CD4-positive, alpha-beta T cell treated with Interferon gamma for 1 hour (primary cell): ENCODE results near the gene RCSD1.

Experiments
- DNase-seq: peaks from one replicate; pipeline ENCODE4 v3.0.0-alpha.2; 2020

RCSD1 gene

DNA sequence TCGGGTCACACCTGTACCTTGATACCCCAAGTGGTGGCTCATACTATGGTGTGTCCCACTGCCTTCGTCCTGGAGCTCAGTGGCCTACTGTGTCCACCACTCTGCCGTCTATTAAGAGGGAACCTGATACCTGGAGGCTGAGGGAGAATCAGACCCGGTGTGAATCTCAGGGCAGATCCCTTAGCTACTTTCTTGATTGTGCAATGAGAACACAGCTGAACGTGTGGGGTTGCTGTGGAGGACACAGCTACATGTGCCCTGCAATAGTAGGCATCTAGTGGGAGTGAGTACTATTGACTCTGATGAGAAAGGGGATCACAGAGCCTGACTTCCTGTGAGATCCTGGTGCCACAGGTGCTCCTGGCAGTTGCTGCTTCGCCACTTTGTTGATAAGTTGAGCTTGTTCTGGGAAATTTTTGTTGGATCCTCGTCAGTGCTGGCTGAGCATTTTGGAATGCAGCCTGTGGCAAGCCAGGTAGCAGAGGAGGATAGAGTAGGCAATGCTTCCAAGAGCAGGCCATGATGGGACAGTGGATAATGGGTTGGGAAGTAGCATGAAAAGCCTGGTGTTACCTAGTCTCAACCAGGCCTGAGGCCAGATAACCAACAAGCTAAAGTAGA is 63.5 kb downstream of the RCSD1 start:
- DNase-seq, result no peak

DNA sequence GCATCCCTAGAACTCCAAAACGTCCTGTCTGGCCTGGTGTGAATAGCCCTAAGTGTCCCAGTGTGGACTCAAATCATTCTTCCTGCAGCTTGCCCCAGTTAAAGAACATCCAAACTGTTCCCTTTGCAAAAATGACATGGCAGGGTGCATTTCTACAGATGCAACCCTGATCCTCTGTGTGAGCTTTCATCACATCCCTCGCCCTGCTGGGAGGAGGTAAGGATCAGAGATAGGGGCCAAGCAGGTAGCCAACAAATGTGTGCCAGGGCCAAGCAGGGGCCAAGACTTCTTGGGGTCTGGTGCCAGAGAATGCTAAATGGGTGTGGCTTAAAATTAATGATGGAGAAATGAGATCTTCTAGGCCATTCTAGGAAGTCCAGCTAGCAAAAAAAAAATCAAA is 64.7 kb downstream of the RCSD1 start:
- DNase-seq, result no peak

DNA sequence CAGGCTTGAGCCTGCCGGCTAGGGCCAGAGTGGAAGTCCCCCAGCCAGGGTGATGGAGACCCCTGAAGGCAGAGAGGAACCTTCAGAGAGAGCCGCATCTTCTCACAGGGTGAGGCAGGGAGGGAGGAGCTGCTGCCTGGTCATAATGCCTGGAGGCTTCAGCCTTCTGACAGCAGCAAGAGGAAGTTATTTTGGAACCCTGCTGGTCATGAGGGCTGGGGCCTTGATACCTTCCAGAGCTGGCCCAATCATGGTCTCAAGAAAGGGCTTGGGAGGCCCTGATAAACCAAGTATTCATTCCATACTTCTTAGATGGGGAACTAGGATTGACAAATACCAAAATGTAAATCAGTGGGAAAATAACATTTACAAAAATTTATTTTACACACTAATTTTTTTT is 65.1 kb downstream of the RCSD1 start:
- no peak for DNase-seq

DNA sequence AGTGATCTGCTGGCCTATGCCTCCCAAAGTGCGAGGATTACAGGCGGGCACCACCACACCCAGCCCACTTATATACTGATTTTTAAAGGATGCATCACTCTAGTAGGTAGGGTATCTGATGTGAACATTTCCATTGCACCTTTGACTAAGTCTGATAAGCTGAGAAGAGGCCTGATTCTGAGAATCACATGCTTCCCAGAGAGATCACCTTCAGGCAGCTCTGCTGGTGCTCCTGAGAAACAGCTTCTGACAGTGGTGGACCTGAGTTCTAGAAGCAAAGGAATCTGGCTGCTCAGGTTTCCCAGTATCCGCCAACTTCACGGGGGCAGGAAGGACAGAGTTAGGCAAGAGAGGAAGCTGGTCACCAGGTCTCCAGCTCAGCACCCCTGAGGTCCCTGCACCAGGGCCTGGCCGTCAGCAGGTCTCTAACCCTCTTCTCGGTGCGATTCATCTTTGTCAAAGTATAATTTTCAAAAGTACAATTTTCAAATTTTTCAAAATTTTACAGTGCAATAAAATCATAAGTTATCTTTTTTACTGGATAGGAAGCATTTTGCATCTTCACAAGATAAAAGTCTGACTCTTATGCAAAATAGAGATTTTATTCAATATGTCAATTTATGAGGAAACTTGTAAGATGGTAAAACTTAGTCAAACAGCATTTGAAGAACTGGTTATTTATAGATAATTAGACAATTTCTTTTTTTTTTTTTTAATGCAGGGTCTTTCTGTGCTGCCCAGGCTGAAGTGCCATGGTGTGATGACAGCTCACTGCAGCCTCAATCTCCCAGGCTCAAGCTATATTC is 65.9 kb downstream of the RCSD1 start:
- no peak for DNase-seq

DNA sequence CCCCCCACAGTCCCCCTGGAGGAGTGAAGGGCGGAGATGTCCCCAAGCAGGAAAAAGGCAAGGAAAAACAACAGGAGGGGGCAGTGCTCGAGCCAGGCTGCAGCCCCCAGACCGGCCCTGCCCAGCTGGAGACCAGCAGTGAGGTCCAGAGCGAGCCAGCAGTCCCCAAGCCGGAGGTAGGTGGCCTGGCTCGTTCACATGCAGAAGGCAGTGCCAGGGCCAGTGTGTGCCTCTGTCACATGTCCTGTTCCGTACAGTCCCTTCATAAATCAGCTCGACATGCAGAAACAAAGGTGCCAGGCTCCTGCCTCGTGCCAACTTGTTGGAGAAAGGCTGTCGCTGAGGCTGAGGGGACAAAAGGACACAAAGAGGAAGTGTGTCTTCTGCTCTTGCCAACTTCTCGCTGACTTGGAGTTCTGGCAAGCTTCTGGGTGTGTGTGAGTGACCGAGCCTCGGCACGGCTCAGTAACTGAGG is 67.7 kb downstream of the RCSD1 start:
- DNase-seq, result no peak

DNA sequence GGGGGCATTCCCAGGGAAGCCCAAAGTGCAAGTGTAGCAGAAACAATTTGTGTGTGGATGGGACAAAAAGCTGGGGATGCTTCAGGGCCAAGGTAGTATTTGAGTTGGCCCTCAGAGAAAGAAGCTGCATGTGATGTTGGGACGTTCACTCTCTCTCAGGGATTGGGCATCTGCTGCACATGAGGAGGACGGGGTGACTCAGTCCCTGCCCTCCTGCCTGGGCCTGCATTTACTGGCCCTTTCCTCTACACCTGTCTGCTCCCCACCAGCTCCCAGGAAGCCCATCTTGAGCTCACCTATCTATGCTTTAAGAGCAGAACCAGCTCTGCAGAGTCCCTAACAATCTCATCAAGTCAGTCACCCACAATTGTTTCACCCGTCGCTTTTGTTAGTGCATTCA is 68.3 kb downstream of the RCSD1 start:
- no peak for DNase-seq

DNA sequence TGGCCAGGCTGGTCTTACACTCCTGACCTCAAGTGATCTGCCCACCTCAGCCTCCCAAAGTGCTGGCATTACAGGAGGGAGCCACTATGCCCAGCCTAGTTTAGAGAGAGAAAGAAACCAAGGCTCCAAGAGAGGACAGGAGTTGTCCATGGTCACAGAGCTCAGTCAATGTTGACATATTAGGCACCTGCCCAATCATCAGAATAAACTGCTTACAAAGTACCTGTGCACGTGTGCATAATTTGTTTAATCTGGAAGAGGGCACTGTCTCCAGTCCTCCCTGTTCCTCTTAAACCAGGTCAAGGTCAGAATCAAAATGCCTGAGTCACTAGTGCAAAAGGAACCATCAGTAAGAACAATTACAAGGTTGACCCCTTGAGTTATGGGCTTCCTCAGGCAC is 71.5 kb downstream of the RCSD1 start:
- no peak for DNase-seq

DNA sequence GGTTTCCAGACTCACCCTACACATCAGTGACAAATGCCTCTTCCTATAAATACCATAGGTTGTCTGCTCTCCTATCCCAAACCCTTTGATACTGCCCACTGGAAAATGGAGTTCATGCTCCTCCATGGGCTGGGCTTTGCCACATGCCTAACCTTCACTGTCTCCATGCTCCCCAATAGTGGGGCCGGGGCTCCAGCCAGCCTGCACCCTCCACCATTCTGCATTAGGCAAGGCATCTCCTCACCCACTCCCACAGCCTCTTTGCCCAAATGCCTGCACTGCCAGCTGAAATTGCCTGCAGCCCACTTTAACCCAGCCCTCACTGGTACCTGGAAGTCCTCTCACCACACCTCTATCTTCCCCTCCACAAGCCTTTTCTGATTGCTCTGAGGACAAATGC is 73.5 kb downstream of the RCSD1 start:
- DNase-seq, result no peak

DNA sequence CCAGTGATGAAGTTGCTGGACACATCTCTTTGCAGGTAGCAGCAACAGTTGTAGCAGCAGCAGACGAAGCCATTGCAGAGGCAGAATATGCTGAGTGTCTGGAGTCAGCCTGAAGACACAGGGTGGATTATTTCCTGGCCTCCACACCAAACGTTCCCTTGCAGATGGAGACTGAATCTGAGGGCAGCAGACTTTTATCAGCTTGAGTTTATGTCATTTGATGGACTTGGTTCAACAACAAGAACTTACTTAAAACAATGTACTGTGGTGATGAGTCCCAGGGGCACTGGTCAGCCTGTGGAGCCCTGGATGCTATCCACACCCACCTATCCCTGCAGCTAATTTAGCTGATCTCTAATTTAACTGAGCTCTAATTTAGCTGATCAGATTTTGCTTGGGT is 74.7 kb downstream of the RCSD1 start:
- DNase-seq, result no peak

DNA sequence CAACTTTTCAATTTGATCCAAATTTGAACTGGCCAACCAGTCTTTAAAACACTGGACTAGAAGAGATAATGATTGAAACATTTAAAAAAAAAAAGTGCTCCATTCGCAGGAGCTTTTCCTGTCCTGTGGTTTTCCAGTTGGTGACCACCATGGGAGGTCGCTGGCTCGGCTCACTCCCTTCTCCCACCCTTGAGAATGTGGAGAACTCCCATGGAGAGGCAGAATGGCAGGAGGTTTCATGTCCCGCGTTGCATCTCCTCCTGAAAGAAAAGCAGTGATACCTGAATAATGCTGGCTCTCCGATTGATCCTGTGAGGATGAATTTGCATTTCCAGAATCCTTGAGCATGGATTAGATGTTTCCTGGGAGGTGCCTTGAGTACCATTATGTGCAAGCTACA is 75.2 kb downstream of the RCSD1 start:
- DNase-seq, result no peak

DNA sequence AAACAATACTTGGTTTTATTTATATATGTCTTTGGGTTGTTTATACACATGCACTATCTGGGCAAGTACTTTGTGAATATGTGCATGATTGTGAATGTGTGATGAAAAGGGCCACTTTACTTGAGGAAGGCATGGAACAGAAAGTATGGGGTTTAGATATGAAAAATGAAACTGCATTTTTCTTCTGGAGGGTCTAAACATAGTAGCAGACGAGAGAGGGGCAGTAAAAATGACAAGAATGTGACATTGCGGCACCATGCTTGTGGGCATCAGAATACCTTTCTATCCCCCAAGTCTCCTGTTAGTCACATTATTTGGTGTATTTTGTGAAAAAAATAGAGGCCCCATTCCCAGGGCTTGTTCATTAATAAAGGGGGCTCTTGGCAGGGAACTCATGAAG is 76.3 kb downstream of the RCSD1 start:
- DNase-seq, result no peak

DNA sequence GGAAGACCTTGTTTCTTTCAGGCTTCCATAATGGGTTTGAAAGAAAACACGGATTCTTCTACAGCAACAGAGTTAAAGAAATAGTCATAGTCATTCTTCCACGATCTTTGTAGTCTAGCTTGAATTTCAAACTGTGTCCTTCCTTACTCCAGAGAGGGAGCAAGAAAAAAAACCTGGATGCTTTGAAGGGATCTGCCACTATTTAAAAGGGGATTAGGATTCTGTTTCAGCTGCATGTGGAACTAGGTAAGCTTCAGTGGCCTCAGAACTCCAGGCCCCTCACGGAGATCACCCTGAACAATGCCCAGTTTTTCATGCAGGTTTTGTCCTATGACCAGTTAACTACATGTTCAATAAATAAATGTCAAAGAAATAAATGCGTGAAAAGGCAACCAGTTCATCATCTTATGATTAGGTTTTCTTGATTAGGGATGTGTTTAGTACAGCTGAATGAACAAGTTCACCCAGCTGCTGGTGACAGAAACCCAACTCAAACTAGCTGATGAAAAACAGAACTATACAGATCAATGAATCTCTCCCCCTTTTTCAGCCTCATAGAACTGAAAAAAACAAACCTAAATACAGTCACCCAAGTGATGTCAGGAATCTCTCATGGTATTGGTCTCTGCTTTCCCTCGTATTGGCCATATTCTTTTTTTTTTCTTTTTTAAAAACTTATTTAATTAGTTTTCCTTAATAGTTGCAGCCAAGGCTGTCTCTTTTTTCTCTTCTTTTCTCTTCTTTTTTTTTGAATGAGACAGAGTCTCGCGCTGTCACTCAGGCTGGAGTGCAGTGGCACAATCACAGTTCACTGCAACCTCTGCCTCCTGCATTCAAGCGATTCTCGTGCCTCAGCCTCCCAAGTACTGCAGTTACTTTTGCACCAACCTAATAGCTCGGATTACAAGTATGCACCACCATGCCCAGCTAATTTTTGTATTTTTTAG is 77.2 kb downstream of the RCSD1 start:
- DNase-seq, result no peak

DNA sequence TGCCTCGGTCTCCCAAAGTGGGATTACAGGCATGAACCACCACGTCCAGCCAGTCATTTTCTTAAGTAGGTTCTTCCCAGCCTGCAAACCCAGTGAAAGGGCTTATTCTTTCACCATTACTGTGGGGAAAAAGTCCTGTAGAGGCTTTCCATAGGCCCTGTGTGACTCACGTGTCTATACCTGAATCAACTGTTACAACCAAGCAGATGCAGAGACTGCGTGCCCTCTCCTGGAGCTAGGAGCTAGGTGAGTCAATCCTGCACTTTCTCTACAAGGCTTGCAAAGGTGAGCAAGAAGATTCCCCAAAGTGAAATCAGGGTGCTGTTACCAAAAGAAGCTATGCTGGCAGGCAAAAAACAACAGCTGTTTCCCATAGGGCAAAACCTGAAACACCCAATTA is 77.9 kb downstream of the RCSD1 start:
- DNase-seq, result no peak

DNA sequence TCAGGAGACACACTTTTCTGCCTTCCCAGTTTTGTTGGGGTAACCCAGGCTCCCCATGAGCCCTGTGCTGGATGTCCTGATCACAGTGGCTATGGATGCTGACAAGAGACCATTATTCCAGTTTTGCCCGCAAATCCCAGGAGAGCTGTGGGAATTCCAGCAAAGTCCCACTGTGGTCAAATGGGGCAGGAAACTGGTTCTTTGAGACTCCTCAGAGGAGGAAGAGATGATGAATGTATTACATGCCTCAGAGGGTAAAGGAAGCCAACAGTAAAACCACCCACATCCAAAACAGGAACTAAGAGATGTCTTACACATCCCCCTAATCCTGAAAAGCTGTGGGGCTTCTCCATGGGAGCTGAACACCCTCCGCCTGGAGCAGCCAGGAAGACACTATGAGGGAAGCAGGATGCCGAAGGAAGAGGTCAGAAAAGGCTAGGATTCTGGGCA is 78.9 kb downstream of the RCSD1 start:
- DNase-seq, result no peak

DNA sequence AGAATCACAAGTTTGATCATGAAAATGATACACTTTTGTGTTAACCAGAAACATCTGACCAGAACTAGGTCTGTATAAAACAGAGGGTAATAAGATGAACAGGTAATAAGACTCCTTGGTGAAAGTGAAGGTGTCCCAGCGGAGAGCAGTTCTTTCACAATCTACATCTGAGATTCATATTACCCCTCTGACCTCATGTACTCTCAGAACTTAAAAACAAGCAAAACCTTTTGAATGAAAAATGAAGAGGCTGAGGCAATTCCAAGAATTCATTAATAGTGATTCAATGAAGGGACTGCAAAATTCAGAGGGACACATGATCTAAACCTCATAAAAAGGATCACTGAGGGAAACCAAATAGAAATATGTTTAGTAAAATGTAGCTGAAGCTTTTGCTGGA is 80.8 kb downstream of the RCSD1 start:
- DNase-seq, result no peak

DNA sequence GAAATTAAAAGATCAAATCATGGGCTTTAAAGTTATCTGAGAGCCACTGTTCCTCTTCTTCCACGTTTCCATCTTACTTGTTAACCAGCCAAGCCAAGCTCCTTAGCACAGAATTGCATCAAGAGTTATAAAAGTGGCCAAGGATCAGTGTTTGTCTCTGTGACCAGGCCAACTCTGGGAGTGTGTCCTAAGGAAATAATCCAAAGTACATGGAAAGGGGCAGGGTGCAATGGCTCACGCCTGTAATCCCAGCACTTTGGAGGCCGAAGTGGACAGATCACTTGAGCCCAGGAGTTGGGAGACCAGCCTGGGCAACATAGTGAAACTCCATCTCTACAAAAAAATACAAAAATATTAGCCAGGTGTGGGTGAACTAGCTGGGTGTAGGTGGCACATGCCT is 81.8 kb downstream of the RCSD1 start:
- DNase-seq, result no peak

DNA sequence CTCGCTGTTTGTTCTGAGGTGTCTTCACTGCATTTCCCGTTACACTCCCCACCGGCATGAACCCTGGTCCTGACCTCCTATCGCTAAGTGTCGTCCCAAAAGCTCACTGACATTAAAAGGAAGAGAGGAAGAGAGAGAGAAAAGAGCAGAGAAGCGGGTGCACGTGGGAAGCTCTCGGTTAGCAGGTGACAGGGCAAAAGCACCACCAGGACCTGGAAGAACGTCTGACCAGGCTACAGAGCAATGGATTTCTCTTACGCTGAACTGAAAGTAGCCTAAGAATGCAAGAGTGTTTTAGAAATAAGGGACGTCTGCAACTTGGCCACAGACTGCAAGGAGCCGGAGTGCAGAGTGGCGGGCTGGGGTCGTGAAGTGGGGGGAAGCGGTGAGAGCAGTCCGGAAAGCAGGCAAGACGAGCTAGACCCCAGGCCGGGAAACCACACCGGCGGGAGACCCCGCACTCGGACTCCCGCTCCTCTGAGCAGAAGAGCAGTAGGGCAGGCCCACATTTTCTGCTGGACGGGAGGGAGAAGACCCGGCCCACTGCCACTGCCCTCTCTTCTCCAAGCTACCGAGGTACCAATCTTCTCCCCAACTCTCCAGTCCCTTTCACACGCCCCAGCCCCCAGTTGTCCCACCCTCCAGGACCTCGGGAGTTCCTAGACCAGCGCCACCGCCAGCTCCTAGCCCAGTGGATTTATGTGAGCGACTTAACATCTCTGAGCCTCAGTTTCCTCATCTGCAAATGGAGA is 83.5 kb downstream of the RCSD1 start:
- DNase-seq, result no peak

DNA sequence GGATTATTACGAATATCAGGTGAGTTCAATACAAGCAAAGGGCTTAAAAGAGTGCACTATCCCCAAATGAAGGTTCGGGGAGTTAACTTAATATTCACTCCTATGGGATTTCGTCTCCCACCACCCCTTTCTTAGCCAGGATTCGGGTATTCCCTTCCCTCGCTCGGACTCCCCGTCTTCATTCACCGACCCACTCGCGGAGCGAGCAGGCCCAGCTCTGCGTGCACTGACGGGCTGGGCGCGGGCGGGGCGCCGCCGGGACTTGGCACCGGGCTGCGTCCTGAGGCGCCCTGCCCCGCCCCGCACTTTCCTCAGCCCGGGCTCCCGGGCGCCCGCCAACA is 84.0 kb downstream of the RCSD1 start:
- no peak for DNase-seq

DNA sequence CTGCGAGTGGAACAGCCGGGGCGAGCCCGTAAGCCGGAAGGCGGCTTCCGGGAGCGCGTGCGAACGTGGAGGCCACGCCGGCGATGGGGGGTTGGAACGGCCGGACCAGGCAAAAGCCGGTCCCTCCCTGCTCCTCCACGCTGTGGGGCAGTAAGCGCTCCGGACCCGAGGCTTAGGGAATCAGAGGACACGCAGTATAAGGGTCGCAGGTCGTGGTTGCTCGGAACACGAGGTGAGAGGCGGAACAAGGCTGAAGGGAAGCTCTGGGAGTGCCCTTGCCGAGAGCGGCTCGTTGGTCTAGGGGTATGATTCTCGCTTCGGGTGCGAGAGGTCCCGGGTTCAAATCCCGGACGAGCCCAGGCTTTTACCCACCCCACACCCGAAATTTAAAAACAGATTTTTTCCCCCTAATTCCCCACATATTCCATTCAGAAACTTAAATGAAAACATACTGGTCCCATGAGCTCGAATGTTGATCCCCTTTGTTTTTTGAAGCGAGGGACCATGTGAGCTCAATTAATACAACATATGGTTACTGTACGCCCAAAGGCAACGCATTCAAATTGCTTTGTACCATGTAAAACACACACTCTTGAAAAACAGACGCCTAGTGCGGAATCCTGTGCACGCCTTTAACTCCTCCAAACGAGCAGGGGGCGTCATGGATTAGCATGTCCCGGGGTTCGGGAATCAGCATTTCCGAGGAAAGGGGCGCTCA is 84.6 kb downstream of the RCSD1 start:
- DNase-seq, result peak; percentile 89

DNA sequence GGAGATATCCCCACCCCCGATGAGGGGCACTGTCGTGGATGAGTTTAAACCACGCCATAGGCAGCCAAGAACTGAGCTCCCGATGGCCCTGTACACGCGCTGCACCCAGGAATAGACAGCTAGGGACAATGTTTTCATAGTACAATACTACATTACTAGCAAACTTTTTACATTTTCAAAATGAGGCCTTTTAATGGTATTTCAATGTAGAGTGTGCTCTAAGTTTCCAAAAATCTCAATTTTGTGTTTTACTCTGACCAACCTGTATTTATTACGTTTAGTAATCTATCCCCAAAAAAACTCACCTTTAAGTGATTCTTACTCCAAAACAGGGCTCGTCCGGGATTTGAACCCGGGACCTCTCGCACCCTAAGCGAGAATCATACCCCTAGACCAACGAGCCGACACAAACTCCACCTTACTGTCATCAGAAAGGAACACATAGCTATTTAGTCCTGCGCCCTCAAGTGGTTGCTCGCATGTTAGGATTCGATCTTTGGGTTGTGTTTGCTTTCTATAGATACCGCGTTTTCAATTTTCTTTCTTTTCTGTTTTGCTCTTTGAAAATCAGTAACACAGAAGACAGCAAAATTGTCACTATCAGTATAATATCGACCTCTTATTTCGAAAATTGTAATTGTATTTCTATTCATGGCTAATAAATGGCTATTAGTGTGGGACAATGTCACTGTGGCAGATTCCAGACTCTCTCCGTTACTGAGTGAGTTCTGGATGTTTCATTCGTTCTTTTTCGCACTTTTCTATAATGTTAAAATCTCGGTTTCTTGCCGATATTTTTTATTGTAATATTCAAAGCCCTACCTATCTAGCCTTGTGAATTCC is 85.3 kb downstream of the RCSD1 start:
- DNase-seq, result peak; percentile 87

DNA sequence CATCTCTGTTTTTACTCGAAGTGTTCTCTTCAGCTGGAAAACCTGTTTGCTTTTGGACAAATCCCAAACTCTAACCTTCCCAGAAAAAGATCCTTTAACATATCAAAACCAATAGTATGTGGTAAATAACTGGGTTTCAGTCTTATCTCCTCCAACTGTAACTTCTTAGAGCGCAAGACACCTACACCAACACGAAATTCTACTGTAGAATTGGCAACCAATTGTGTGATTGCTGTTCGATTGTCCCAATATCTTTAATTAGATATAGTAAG is 85.9 kb downstream of the RCSD1 start:
- DNase-seq, result no peak

DNA sequence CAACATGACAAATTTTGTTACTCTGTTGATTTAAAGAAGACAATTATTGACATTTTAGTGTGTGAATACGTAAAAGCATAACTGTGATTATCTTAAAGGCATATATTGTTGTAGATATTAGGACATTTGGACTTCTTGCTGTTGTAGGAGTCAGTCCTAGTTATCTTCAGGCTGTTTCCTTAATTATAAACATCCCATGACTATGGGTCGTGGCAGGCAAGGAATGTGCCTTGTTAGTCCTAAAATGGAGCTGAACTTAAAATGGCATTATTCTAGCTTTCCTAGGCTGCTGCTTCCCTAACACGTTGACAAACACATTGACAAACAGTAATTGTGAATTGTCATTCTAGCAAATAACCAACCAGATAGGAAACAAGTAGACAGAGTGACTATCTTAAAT is 87.3 kb downstream of the RCSD1 start:
- DNase-seq, result no peak
